Stimulated activated naive CD8-positive, alpha-beta T cell treated with anti-CD3 and anti-CD28 coated beads, Interleukin-15, Interleukin-2, amounts not matched to agents 100 U/mL and 50 U/mL, for 24 hours (primary cell): Measurements from ENCODE around the gene SORCS2.

Experiments used
- ATAC-seq: fragments of 150-1000 bp; cut with Tn5 transposase; one replicate; pipeline ENCODE4 v1.10.0; 2021
- DNase-seq: peaks from one replicate; pipeline ENCODE4 v3.0.0; 2021

The SORCS2 gene

GRCh38 chr4:7692451-7693236 is 500.3 kb downstream of the SORCS2 start:
- no peak for DNase-seq
- no peak for ATAC-seq

DNA sequence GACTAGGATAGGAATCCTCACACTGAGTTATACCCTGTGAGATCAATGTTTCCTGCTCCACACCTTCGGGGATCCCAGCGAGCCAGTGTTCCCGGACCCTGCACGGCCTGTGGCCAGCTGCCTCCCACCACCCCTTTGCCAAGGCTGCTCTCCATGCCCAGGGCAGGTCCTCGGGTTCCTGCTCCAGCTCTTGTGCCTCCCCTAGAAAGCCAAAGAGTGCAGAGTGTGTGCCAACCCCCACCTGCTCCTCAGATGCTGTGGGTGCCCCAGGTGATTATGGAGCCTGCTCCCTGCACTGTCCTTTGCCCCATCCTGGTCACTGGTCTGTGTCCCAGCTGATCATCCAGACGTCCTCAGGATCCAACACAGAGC is 500.9 kb downstream of the SORCS2 start:
- no peak for DNase-seq
- ATAC-seq = no peak

- DNase-seq (no peak), ATAC-seq (no peak)
Observed at GRCh38 chr4:7693711-7694110, 501.4 kb downstream of the SORCS2 start.

GRCh38 chr4:7694324-7694723 is 502.0 kb downstream of the SORCS2 start:
- no peak for DNase-seq
- ATAC-seq = no peak

GRCh38 chr4:7697343-7697742 is 505.0 kb downstream of the SORCS2 start:
- ATAC-seq (no peak), DNase-seq (no peak)

GRCh38 chr4:7697821-7698220 is 505.5 kb downstream of the SORCS2 start:
- ATAC-seq (no peak), DNase-seq (no peak)

GRCh38 chr4:7698584-7698983 is 506.2 kb downstream of the SORCS2 start:
- ATAC-seq = no peak

DNA sequence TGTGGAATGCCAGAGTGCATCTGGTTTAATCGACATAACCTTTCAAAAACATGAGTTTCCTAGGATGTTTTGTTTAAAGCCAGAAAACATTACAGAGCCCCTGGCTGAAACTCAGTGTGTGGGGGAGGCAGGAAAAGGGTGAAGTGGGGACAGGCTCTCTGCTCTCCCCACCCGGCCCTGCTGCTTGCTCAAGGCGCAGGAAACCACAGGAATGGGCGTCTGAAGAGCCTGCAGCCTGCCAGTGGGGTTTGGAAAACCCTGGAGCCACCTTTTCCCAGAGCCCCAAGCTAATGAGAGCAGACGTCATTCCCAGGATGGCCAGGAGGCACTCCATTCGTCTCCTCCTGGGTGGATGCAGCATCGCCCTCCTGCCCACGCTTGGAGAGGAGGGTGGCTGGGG is 506.7 kb downstream of the SORCS2 start:
- ATAC-seq (no peak), DNase-seq (no peak)

More at GRCh38 chr4:7698584-7698983, 506.2 kb downstream of the SORCS2 start:
- DNase-seq = no peak

- DNase-seq (no peak), ATAC-seq (no peak)
Observed at GRCh38 chr4:7699825-7700224, 507.5 kb downstream of the SORCS2 start.

DNA sequence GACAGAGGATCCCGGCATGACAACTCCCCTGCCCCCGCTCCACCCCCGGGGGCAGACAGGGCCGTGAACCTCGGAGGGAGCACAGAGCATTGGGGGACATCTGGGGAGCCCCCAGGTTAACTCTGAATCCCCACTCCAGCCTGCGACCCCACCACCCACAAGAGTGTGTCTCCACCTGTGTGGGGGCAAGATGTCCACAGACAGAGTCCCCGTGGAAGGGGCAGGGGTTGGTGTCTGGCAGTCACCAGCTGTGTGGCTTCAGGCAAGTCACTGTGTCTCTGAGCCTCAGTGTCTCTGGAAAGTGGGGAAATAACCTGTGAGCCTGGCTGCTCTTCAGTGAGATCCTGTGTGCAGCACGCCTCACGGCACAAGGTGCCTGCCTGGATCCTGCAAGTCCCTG is 508.3 kb downstream of the SORCS2 start:
- no peak for DNase-seq
- no peak for ATAC-seq

DNA sequence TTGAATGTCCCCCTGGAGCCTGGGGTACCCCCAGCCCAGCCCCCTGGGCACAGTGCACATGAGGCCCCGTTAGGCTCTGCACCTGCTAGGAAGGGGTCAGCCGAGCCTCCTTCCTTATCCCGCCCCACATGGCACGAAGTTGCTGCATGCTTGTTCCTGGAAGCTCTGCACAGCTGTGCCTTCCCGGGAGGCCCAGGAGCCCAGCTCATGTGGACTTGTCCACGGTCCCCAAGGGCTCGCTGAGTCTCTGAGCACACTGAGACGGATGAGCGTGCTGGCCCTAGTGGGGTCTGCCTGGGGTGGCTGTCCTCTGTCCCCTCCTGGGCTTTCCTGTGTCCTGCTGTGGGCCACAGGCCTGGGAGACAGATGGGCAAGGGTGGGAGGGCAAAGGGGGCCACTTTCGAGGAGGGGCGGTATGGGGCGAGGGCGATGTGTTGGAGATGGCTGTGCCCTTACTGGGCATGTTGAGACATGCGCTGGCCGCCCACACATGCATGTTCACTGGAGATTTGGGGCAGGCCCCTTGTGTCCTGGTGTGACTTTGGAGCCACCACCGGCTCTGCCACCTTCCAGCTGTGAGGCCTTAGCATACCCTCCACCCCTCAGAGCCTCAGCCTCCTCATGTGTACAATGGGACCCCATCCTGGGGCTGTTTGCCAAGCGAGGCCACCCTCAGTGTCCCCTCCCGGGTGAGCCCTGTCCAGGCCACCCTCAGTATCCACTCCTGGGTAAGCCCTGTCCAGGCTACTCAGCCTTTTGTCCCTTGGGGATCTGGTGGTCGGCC is 509.7 kb downstream of the SORCS2 start:
- DNase-seq (no peak), ATAC-seq (no peak)

DNA sequence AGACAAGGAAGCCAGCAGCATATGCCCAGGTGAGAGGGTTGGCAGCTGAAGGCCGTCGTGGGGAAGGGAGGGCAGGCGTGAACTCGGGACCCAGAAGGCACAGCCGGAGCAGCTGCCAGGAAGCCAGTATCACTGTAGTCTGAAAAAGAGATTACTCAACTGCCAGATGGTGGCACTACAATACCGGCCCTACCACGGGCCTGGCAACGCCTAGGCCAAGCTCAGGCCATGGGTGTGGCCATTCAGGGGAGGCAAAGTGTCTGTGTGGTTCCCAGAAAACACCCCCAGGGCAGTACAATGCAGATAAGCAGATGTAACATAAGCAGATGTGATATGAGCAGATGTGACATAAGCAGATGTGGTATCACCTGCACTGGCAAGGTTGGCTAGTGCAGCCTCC is 511.4 kb downstream of the SORCS2 start:
- ATAC-seq = no peak
- DNase-seq = no peak

DNA sequence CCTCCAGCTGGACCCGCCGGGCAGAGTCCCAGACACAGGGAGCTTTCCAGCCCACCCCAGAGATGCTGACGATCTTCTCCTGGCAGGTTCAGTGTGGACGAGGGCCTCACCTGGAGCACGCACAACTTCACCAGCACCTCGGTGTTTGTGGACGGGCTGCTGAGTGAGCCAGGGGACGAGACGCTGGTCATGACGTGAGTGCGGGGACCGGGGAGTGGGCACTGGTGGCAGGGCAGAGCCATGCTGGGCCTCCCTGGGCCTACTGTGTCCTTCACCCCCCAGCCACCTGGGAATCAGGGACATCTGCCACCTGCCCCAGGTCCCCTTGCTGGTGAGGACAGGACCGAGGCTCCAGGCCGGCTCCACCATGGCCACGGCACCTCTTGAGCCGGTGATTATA is 511.8 kb downstream of the SORCS2 start:
- ATAC-seq = no peak
- no peak for DNase-seq

- DNase-seq (no peak), ATAC-seq (no peak)
Observed at GRCh38 chr4:7704625-7705024, 512.3 kb downstream of the SORCS2 start.

GRCh38 chr4:7705062-7705461 is 512.7 kb downstream of the SORCS2 start:
- no peak for ATAC-seq
- DNase-seq = no peak

DNA sequence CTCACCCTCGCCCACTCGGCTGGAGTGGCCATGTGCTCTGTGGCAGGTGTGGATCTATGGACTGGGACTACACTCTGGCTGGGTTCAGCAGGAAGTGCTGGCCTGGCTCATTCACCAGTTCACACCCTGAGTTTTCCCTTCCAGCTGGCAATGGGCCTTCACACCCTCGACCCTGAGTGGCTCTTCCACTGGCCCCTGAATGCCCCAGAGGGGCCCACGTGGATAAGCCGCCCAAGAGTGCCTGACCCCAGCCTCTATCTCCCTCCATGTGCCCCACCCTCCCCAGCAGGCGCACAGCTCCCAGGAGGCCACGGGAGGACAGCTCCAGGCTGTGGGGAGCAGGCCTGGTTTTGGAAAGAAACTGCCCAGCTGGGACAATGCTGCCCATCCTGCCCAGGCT is 513.3 kb downstream of the SORCS2 start:
- ATAC-seq (no peak), DNase-seq (no peak)

DNA sequence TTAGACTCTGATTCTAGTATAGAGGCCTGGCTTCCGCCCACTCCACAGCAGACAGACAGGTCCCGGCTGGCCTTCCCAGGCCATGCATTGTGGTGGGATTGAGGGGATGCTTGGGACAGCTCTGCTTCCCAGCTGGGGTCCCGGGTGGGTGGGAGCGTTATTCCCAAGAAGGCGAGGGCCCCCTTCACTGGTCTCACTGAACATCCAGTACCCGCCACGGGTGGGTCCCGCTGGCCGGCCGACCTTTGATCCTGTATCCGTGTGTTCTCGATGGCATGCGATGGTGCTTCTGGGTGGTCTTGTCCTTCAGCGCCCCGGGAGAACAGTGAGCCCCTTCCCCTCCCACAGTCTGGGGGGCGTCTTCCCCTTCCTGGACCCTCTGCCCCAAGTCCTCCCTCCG is 515.9 kb downstream of the SORCS2 start:
- DNase-seq (no peak), ATAC-seq (no peak)

- no peak for DNase-seq
- no peak for ATAC-seq
Observed at GRCh38 chr4:7708981-7709380, 516.6 kb downstream of the SORCS2 start.

- ATAC-seq (no peak), DNase-seq (no peak)
Observed at GRCh38 chr4:7709431-7709830, 517.1 kb downstream of the SORCS2 start.

DNA sequence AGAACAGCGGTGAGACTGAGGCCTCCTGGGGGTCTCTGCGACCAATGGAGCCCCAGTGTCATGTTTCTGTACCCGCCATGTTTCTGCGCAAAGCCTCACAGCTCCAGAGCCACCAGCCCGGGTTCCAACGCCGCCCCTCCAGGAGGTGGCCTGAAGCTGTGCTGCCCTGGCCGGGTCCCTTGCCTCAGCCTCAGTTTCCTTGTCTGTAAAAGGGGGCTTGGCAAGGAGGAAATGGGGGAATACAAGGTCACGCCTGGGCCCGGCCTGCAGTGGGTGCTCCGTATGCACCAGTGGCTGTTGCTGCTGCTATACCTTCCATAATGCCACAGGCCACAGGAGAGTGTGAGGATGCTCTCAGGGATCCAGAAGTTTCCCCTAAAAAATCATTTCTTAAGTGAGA is 517.8 kb downstream of the SORCS2 start:
- no peak for ATAC-seq
- no peak for DNase-seq

DNA sequence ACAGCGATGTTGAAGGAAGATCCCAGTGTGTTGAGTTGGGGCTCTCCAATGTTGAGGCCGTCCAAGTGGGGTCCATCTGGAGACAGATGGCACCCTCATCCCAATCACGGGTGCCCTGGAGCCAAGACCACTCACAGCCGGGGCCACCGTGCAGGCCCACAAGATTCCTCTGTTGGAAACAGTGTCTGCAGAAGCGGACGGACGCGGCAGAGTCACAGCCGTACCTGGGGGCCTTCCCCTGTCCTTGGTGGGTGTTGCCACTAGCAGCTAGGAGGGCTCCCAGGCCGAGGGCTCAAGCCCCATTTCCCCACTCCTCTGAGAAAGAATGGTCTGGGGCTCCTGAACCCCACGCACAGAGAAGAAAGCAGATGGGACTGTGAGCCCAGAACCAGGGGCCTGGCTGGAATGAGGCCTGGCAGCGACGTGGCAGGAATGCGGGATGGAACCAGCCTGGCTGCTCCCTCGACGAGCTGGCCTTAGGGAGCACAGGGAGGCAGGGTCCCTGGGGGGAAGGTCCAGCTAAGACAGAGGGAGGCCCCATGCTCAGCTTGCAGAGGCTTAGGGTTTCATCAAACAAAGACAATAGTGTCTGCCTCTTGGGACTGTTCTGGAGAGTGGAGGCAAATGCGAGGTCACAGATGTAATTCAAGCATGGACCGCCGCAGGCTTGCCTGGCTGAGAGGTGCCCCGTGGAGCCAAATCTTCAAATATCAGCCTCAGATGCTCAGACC is 518.4 kb downstream of the SORCS2 start:
- DNase-seq (no peak), ATAC-seq (no peak)

- ATAC-seq (no peak), DNase-seq (no peak)
Observed at GRCh38 chr4:7711307-7711963, 519.1 kb downstream of the SORCS2 start.
